ENCODE measurements around the gene ISCU. TPM values are rescaled to one million over a fixed set of nuclear protein-coding genes. Genes with fewer than 3 reads are reported as not detected.
A peak's percentile ranks its signal among the peaks of the same experiment; 100 is the strongest.

Gene ISCU
- total and polyA plus RNA-seq, 2 donors (not counting 1 experiment from before 2014, with no cell fraction given): 127 to 313 TPM

GRCh38 chr12:108523365-108523764, 39.0 kb upstream of the ISCU start:
- Histone ChIP-seq H3K4me3 (replicated peaks in 1 of 4; ENCODE audit: control extremely low read depth in 1 of 4, insufficient read depth in 1 of 4, low read depth in 3 of 4, low read length in 4 of 4) (no peak overlapping the region), H3K9ac (ENCODE audit: insufficient read depth, low read length) (no peak overlapping the region), H3K27ac (ENCODE audit: insufficient read depth, low read length) (no peak overlapping the region), H3K36me3 (ENCODE audit: control insufficient read depth, insufficient read depth, low read length) (peaks cover 41% of the 10 kb centered on the region), H3K4me1 (ENCODE audit: control insufficient read depth, extremely low read depth, insufficient read depth, low read length) (peaks cover 8% of the 10 kb centered on the region), H3K9me3 (ENCODE audit: control insufficient read depth, insufficient read depth, low read depth, low read length) (no peaks in the 10 kb centered on the region), H3K27me3 (ENCODE audit: control insufficient read depth, insufficient read depth, low read length) (no peaks in the 10 kb centered on the region), H2AFZ (ENCODE audit: low read length) (no peak overlapping the region), H4K20me1 (ENCODE audit: control insufficient read depth, extremely low read depth, insufficient read depth, low read length) (no peaks in the 10 kb centered on the region), H3K4me2 (ENCODE audit: extremely low read depth, insufficient read depth, low read length) (no peak overlapping the region), H3K79me2 (ENCODE audit: control insufficient read depth, insufficient read depth, low read length) (no peaks in the 10 kb centered on the region)
- DNase-seq (ENCODE audit: low read depth in 2 of 2): no peak
- TF ChIP-seq EZH2 (IDR thresholded peaks at IDR 0.05; ENCODE audit: low read length, missing control alignments): no peak
- no peak for TF ChIP-seq CTCF (conservative IDR thresholded peaks at IDR 0.05 in 1 of 2, IDR thresholded peaks at IDR 0.05 in 1 of 2; ENCODE audit: low read depth in 1 of 2, low read length in 2 of 2)

GRCh38 chr12:108525681-108526080, 36.7 kb upstream of the ISCU start:
- no peak for TF ChIP-seq CTCF (conservative IDR thresholded peaks at IDR 0.05 in 1 of 2, IDR thresholded peaks at IDR 0.05 in 1 of 2; ENCODE audit: low read depth in 1 of 2, low read length in 2 of 2)
- TF ChIP-seq EZH2 (IDR thresholded peaks at IDR 0.05; ENCODE audit: low read length, missing control alignments): no peak
- Histone ChIP-seq H3K9me3 (ENCODE audit: control insufficient read depth, insufficient read depth, low read depth, low read length) (no peaks in the 10 kb centered on the region), H3K4me1 (ENCODE audit: control insufficient read depth, extremely low read depth, insufficient read depth, low read length) (peaks cover 8% of the 10 kb centered on the region), H4K20me1 (ENCODE audit: control insufficient read depth, extremely low read depth, insufficient read depth, low read length) (no peaks in the 10 kb centered on the region), H3K4me3 (replicated peaks in 1 of 4; ENCODE audit: control extremely low read depth in 1 of 4, insufficient read depth in 1 of 4, low read depth in 3 of 4, low read length in 4 of 4) (no peak overlapping the region), H3K36me3 (ENCODE audit: control insufficient read depth, insufficient read depth, low read length) (peaks cover 30% of the 10 kb centered on the region), H3K27ac (ENCODE audit: insufficient read depth, low read length) (peak overlapping the region; percentile 15), H3K4me2 (ENCODE audit: extremely low read depth, insufficient read depth, low read length) (no peak overlapping the region), H3K27me3 (ENCODE audit: control insufficient read depth, insufficient read depth, low read length) (no peaks in the 10 kb centered on the region), H3K79me2 (ENCODE audit: control insufficient read depth, insufficient read depth, low read length) (no peaks in the 10 kb centered on the region), H3K9ac (ENCODE audit: insufficient read depth, low read length) (no peak overlapping the region), H2AFZ (ENCODE audit: low read length) (no peak overlapping the region)
- DNase-seq (ENCODE audit: low read depth in 2 of 2): peak in 1 of 2 donors; percentile 66

- DNase-seq (ENCODE audit: low read depth in 2 of 2): peak; percentile 19 to 51
- Histone ChIP-seq H3K9me3 (ENCODE audit: control insufficient read depth, insufficient read depth, low read depth, low read length) (no peaks in the 10 kb centered on the region), H3K4me1 (ENCODE audit: control insufficient read depth, extremely low read depth, insufficient read depth, low read length) (peaks cover 8% of the 10 kb centered on the region), H3K36me3 (ENCODE audit: control insufficient read depth, insufficient read depth, low read length) (peaks cover 27% of the 10 kb centered on the region), H4K20me1 (ENCODE audit: control insufficient read depth, extremely low read depth, insufficient read depth, low read length) (no peaks in the 10 kb centered on the region), H3K27me3 (ENCODE audit: control insufficient read depth, insufficient read depth, low read length) (no peaks in the 10 kb centered on the region), H3K4me3 (replicated peaks in 1 of 4; ENCODE audit: control extremely low read depth in 1 of 4, insufficient read depth in 1 of 4, low read depth in 3 of 4, low read length in 4 of 4) (no peak overlapping the region), H3K27ac (ENCODE audit: insufficient read depth, low read length) (no peak overlapping the region), H2AFZ (ENCODE audit: low read length) (no peak overlapping the region), H3K4me2 (ENCODE audit: extremely low read depth, insufficient read depth, low read length) (no peak overlapping the region), H3K79me2 (ENCODE audit: control insufficient read depth, insufficient read depth, low read length) (no peaks in the 10 kb centered on the region), H3K9ac (ENCODE audit: insufficient read depth, low read length) (no peak overlapping the region)
- TF ChIP-seq CTCF (conservative IDR thresholded peaks at IDR 0.05 in 1 of 2, IDR thresholded peaks at IDR 0.05 in 1 of 2; ENCODE audit: low read depth in 1 of 2, low read length in 2 of 2) (peak; percentile 15 to 16), EZH2 (IDR thresholded peaks at IDR 0.05; ENCODE audit: low read length, missing control alignments) (no peak)
These were observed 35.8 kb upstream of the ISCU start for GRCh38 chr12:108526482-108527165.

Measured in fibroblast of lung (primary cell).